Panc1 (cell line): ENCODE data around the gene PRKG1. TPM values are rescaled to one million over a fixed set of nuclear protein-coding genes. Genes with fewer than 3 reads are reported as not detected.

Experiments
- ATAC-seq: fragments of 200-7000 bp; cut with Tn5 transposase; 2 replicates; pipeline ENCODE4 v1.9.1; 2020; ENCODE audit warnings: mild to moderate bottlenecking, moderate library complexity
- BruUV-seq: library from RNA; stranded (reverse); fragments of 400-500 nt; replicated peaks from 2 replicates; lab custom pipeline; 2021; lab: Mats Ljungman, UMichigan
- CTCF ChIA-PET: fragments of 300-600 bp; sonication (Branson Sonifier 250); formaldehyde crosslinking; loops from one replicate; lab custom pipeline; 2022; ENCODE audit warnings: antibody characterized with exemption; lab: Charles Lee
- POLR2A ChIA-PET: fragments of 300-600 bp; sonication (Branson Sonifier 250); formaldehyde crosslinking; loops from one replicate; lab custom pipeline; 2022; ENCODE audit warnings: antibody characterized with exemption; lab: Charles Lee
- DNase-seq: peaks from one replicate; pipeline ENCODE4 v3.0.0-alpha.2; 2010; ENCODE audit warnings: low read depth, low spot score
- H3K27ac ChIP-seq: 2 replicates; pipeline ENCODE4 v1.5.1; 2011; ENCODE audit warnings: mild to moderate bottlenecking, low read length, inconsistent platforms
- H3K27me3 ChIP-seq: fragments of 200-500 bp; sonication (Bioruptor generic); 2 replicates; pipeline ENCODE4 v1.6.0; 2014; ENCODE audit warnings: low read length, inconsistent platforms; ENCODE audit not compliant: control insufficient read depth, insufficient read depth
- H3K36me3 ChIP-seq: fragments of 200-500 bp; sonication (Bioruptor generic); 2 replicates; pipeline ENCODE4 v1.5.1; 2014; ENCODE audit warnings: inconsistent platforms, mild to moderate bottlenecking, low read length, moderate library complexity; ENCODE audit not compliant: control insufficient read depth, insufficient read depth
- H3K4me1 ChIP-seq: 2 replicates; pipeline ENCODE4 v1.5.1; 2011; ENCODE audit warnings: inconsistent platforms, mild to moderate bottlenecking, low read length, moderate library complexity; ENCODE audit not compliant: control insufficient read depth, insufficient read depth
- H3K4me3 ChIP-seq, 2 experiments: 2 replicates each; pipeline ENCODE4 v1.5.1; 2011 to 2012; ENCODE audit warnings: low read depth in 2 of 2, low read length in 2 of 2, mild to moderate bottlenecking in 2 of 2, inconsistent platforms in 1 of 2, moderate library complexity in 1 of 2
- H3K9me3 ChIP-seq: fragments of 200-500 bp; sonication (Bioruptor generic); 2 replicates; pipeline ENCODE4 v1.5.1; 2014; ENCODE audit warnings: low read depth, mild to moderate bottlenecking, inconsistent platforms, low read length, moderate library complexity; ENCODE audit not compliant: control insufficient read depth, insufficient read depth
- POLR2AphosphoS5 ChIP-seq: IDR thresholded peaks from 2 replicates; pipeline ENCODE4 v1.6.1; 2012; ENCODE audit warnings: mild to moderate bottlenecking, low read depth, low read length, moderate library complexity
- SIN3A ChIP-seq: IDR thresholded peaks from 2 replicates; pipeline ENCODE4 v1.6.1; 2012; ENCODE audit warnings: low read depth, mild to moderate bottlenecking, low read length, moderate library complexity, borderline replicate concordance; ENCODE audit not compliant: insufficient read depth
- TCF7L2 ChIP-seq: IDR thresholded peaks from 2 replicates; pipeline ENCODE4 v1.6.1; 2011; ENCODE audit warnings: mild to moderate bottlenecking, low read depth, low read length, inconsistent platforms
- in situ Hi-C: cut with HindIII; loops from 2 replicates; pipeline ENCODE4 v1.10.0; 2016; ENCODE audit warnings: low sequenced_read_pairs, low pct_unique_long_range_greater_than_20kb
- intact Hi-C: fragments of 100-400 bp; cut with micrococcal nuclease; formaldehyde crosslinking; loops from one replicate; pipeline ENCODE4 v1.10.0; 2022; ENCODE audit not compliant: unreplicated experiment
- total RNA-seq: library from RNA; stranded (reverse); gene quantifications from one replicate; pipeline ENCODE4 v1.2.1, GENCODE V29; 2021; ENCODE audit not compliant: unreplicated experiment
- TF ChIP-seq, protein P1 (sequence below), 2 experiments: IDR thresholded peaks; 2 replicates each; pipeline ENCODE4 v1.6.1; 2011 to 2012; ENCODE audit warnings: low read depth in 2 of 2, control low read depth in 1 of 2, low read length in 1 of 2, mild to moderate bottlenecking in 1 of 2, moderate library complexity in 1 of 2; ENCODE audit not compliant: insufficient read depth in 1 of 2
- TF ChIP-seq, protein P2 (sequence below): fragments of 450-650 bp; IDR thresholded peaks from 2 replicates; pipeline ENCODE4 v1.5.1; 2017; ENCODE audit warnings: mild to moderate bottlenecking

PRKG1 gene
- total RNA-seq, 1 experiment from 2014 or later: 0.92 TPM

DNA sequence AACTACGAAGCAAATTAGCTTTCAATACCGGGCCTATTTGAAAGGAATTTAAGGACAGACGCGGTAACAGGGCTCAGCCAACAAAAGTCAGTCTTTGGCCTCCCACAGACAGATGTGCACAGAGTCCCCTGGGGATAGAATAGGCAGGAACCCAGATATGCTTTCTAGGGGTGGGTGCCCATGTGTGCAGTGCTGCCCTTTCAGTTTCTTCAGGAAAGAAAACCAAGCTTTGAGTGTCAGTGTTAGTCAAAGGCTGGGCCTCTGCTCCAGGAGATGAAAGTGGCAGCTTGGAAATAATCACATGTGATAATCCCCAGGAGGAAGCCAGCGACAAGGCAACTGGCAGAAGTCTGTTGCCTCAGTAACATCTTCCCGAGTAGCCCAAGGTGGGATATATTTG lies 668.9 kb downstream of the PRKG1 start:
- 0 out of 2 replicates have a peak, but pooled peaks cover 3% of the 10 kb centered on the region for H3K27me3 ChIP-seq
- intact Hi-C loops: no loop called here
- no peaks in the 10 kb centered on the region for H3K4me1 ChIP-seq
- POLR2A ChIA-PET: no interaction called here
- ATAC-seq: no peak
- H3K9me3 ChIP-seq: no peaks in the 10 kb centered on the region
- in situ Hi-C loops: no loop called here
- no peak for DNase-seq
- H3K36me3 ChIP-seq: no peaks in the 10 kb centered on the region
- CTCF ChIA-PET: no interaction called here
- TF ChIP-seq, protein P1, sequence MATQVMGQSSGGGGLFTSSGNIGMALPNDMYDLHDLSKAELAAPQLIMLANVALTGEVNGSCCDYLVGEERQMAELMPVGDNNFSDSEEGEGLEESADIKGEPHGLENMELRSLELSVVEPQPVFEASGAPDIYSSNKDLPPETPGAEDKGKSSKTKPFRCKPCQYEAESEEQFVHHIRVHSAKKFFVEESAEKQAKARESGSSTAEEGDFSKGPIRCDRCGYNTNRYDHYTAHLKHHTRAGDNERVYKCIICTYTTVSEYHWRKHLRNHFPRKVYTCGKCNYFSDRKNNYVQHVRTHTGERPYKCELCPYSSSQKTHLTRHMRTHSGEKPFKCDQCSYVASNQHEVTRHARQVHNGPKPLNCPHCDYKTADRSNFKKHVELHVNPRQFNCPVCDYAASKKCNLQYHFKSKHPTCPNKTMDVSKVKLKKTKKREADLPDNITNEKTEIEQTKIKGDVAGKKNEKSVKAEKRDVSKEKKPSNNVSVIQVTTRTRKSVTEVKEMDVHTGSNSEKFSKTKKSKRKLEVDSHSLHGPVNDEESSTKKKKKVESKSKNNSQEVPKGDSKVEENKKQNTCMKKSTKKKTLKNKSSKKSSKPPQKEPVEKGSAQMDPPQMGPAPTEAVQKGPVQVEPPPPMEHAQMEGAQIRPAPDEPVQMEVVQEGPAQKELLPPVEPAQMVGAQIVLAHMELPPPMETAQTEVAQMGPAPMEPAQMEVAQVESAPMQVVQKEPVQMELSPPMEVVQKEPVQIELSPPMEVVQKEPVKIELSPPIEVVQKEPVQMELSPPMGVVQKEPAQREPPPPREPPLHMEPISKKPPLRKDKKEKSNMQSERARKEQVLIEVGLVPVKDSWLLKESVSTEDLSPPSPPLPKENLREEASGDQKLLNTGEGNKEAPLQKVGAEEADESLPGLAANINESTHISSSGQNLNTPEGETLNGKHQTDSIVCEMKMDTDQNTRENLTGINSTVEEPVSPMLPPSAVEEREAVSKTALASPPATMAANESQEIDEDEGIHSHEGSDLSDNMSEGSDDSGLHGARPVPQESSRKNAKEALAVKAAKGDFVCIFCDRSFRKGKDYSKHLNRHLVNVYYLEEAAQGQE (IDR thresholded peaks at IDR 0.05; ENCODE audit: insufficient read depth in 1 of 2, low read depth in 2 of 2, low read length in 1 of 2): no peak
- TF ChIP-seq SIN3A (no peak), TCF7L2 (no peak), POLR2AphosphoS5 (no peak)
- TF ChIP-seq, protein P2, sequence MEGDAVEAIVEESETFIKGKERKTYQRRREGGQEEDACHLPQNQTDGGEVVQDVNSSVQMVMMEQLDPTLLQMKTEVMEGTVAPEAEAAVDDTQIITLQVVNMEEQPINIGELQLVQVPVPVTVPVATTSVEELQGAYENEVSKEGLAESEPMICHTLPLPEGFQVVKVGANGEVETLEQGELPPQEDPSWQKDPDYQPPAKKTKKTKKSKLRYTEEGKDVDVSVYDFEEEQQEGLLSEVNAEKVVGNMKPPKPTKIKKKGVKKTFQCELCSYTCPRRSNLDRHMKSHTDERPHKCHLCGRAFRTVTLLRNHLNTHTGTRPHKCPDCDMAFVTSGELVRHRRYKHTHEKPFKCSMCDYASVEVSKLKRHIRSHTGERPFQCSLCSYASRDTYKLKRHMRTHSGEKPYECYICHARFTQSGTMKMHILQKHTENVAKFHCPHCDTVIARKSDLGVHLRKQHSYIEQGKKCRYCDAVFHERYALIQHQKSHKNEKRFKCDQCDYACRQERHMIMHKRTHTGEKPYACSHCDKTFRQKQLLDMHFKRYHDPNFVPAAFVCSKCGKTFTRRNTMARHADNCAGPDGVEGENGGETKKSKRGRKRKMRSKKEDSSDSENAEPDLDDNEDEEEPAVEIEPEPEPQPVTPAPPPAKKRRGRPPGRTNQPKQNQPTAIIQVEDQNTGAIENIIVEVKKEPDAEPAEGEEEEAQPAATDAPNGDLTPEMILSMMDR: no peak
- no TSS peak for BruUV-seq
- no peak overlapping the region for H3K4me3 ChIP-seq
- H3K27ac ChIP-seq: no peak overlapping the region

DNA sequence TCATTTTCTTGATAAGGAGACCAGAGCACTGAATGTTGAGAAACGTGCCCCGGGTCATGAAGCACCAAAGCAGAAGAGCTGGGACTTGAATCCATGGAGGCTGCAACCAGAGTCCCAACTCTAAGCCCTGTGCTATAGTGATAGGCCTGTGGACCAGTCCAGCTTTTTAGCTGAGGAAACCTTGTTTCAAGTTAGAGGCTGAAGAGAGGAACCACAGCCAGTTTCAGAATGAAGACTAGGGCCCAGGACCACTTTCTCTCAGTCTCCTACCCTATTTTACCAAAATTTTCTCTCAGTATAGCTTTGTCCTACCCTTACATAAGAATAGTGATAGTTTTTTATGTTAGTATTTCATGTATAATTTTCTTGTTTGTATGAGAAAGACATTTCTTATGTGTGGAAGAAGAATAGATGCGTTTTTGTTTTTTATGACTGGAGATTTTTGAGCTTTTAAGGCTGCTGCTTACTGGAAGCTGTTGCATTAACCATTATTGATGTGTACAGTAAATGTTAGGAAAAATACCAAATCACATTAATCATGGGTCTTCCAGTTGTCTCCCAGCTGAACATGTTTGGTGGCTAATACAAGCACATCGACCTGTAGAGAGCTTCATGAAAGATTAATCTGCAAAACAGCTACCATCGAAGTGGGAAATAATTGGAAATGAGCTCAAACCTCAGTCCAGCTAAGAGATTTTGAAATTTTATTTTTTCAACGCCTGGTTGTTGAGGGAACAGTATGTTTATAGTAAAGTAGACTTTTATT lies 670.1 kb downstream of the PRKG1 start:
- no peak overlapping the region for H3K27ac ChIP-seq
- TF ChIP-seq SIN3A (no peak), TCF7L2 (no peak), POLR2AphosphoS5 (no peak)
- TF ChIP-seq, protein P1 (IDR thresholded peaks at IDR 0.05; ENCODE audit: insufficient read depth in 1 of 2, low read depth in 2 of 2, low read length in 1 of 2): no peak
- TF ChIP-seq, protein P2: no peak
- ATAC-seq (no peak), DNase-seq (no peak)
- ChIA-PET CTCF (no interaction called here), POLR2A (no interaction called here)
- H3K27me3 ChIP-seq: 0 out of 2 replicates have a peak, but pooled peaks cover 3% of the 10 kb centered on the region
- H3K4me3 ChIP-seq: no peak overlapping the region
- no peaks in the 10 kb centered on the region for H3K4me1 ChIP-seq
- in situ Hi-C loops: no loop called here
- BruUV-seq: no TSS peak
- intact Hi-C loops: no loop called here
- no peaks in the 10 kb centered on the region for H3K36me3 ChIP-seq
- no peaks in the 10 kb centered on the region for H3K9me3 ChIP-seq
